Measurements from ENCODE around the gene MED26. TPM values are rescaled to one million over a fixed set of nuclear protein-coding genes. Genes with fewer than 3 reads are reported as not detected.

MED26 gene
- polyA plus RNA-seq, 10 donors = 4.5 to 6.8 (median 6.0) TPM

DNA sequence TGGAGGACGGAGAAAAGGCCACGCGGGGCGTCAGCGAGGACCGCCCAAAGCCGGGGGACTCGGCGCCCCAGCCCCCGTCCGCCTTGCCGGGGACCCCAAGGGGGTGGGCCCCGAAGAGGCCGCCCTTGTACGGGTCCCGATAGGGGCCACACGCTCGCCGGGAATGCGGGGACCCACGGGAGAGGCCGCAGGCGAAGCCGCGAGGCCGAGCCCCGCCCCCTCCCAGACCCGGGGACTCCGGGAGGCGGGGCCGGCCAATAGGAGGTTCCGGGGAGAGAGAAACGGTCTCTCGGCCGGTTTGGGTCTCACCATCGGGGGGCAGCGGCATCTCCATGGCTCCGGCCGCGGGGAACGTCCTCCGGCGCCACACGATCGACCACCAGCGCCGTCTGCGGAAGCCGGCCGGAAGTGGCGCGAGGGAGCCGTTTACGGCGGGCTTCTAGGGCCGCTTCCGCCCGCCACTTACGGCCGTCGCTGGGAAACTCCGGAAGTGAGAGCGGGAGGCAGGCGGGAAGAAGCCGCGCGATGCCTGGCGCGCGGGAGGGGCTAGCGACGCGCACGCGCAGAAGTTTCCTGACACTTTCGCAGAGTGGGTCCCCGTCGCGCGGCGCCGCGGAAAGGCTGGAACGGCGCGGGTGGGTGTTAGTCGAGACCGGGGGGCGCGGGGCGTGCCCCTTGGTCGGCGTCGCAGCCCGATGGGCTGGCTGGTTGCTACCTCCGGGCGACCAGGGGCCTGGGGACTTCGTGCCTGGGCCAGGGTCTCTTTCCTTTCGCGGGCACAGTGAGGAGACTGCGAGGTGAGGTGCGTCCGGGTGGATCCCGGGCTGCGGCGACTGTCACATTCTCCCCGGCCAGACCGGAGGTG is 85.7 kb downstream of the MED26 start, which contains the start of gene CHERP:
TSS of gene CHERP (minus strand) at position 393 of the 865 bp plus-strand sequence. CDS start at position 334, 59 bp downstream.
- DNase-seq = peak; percentile 95 to 98 (median 97)

DNA sequence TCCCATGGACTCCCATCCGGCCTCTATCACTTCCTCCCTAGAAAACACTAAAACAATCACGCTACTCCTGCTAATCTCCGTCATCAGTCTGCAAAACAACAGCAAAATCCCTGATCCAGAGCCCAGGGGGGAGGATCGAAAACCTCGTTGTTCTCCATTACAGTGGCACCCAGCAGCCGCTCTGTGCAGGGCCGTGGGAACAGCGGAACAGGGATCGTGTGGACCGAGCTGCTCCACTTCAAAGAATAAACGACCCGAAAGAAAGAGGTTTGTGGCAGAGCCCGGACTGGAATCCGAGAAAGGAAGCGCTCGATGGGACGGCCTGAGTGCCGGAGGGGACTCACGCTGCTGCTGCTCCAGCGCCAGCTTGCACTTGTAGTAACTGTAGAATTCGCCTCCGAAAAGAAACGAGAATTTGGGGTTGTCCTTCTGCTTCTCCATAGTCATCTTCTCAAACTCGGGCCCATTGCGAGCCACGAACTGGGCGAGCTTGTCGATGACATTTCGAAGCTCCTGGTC is 86.4 kb downstream of the MED26 start:
- DNase-seq = no peak

DNA sequence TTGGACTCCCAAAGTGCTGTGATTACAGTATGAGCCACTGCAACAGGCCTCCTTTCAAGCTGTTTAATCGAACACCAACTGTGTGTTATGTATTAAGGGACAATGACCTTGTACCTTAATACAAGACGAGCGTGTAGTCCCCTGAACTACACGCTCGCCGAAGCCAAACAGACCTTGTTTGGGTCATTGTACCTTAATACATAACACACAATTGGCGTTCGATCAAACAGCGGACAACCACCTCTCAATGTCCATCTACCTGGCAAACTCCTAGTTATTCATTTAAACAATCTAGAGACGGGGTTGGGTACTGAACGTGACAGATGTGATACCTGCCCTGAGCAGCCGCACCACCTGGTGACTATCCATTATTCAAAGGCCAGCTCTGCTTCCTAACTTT is 87.1 kb downstream of the MED26 start:
- DNase-seq = no peak

DNA sequence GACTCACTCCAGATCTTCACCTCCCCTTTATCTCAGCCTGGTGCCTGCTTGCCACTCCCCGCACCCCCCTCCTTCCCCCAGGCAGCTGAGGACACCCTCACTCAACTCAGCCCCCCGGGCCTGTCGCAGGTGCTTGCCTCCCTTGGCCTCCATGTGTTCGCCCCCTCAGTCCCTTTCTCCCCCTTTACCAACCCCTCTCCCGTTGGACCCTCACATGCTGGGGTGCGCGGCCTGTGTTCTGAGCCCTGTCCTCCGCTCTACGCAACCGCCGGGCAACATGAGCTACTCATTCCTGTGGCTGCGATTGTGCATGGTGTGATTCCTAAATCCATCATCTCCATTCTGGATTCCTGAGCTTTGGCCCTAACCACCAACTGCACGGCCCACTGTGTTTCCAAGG is 90.9 kb downstream of the MED26 start:
- DNase-seq = no peak

DNA sequence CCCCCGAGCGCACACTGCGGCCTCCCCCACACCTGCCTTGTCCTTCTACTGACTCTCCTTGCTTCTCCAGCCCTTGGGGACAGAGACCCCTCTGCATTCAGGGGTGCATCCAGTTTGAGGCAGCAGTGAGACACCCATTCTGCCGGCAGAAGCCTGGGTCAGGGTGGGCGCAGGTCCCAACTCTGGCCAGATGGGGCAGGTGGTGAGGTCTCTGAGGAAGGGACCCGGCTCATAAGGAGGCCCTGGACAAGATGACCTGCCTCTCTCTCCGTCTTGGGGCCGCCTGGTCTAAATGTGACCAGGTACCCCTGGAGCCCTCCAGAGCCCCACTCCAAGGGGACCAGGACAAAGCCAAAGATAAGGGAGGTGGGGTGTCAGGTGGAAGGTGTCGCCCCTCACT is 91.9 kb downstream of the MED26 start:
- DNase-seq = no peak

DNA sequence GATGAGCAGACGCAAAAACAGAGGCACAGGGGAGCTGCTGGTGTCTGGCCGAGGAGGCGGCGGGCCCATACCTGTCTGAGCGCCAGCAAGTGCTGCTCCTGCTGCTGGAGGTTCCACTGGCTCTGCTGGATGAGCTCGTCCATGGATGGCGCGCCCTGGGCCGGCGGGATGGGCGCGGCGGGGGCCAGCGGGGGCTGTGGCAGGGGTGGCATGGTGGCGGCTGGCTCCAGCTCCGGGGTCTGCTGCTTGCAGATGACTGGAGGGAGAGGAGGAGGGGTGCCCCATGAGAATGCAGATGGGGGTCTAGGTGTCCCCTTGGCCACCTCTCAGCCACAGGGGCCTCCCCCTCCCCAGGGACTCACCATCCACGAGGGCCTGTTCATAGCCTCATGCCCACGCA is 92.6 kb downstream of the MED26 start:
- no peak for DNase-seq

DNA sequence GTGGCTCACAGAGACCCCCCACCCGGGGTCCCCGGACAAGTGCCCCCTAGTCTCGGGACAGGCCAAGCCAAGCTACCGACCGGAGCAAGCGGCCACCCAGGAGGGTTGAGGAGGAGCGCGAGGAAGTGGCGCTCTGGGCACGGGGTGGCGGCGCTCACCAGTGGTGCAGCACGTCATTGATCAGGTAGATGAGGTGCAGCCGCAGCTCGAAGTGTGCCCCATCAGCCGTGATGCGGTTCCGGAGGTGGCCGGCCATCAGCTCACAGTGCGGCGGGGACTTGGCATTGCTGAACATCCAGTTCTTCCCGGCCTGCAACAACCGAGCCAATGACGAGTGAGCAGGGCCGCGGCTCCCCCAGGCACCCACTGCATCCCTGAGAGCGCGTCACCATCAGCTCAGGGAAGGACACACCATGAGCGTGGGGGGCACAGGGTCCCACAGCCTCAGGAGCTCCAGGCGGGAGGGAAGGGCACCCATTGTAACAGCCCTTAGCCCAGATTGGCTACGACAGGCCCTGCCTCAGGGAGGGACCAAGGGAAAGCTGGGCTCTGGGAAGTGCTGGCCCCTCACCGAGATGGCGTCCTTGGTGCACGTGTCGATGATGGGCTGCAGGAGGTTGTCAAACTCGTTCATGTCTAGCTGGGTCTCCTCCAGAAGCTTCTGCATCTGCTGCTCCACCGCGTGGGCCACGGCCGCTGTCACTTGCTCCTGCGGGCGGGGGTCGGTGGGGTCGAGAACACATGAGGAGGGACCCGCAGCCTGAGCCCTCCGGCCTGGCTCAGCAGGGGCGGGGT is 95.4 kb downstream of the MED26 start:
- no peak for DNase-seq

DNA sequence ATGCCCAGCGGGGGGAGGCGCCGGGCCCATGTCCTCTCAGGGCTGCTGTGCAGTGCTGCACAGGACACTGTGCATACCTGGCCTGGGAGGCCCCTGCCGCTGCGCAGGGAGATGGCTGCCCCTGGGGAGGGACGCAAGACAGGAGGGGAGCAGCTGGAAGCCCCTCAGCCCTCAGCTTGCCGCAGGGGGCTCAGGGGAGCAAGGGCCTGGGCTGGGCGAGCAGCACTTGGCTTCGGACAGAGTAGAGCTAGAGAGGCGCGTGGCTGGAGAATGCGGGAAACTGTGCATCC is 96.7 kb downstream of the MED26 start:
- DNase-seq = no peak

DNA sequence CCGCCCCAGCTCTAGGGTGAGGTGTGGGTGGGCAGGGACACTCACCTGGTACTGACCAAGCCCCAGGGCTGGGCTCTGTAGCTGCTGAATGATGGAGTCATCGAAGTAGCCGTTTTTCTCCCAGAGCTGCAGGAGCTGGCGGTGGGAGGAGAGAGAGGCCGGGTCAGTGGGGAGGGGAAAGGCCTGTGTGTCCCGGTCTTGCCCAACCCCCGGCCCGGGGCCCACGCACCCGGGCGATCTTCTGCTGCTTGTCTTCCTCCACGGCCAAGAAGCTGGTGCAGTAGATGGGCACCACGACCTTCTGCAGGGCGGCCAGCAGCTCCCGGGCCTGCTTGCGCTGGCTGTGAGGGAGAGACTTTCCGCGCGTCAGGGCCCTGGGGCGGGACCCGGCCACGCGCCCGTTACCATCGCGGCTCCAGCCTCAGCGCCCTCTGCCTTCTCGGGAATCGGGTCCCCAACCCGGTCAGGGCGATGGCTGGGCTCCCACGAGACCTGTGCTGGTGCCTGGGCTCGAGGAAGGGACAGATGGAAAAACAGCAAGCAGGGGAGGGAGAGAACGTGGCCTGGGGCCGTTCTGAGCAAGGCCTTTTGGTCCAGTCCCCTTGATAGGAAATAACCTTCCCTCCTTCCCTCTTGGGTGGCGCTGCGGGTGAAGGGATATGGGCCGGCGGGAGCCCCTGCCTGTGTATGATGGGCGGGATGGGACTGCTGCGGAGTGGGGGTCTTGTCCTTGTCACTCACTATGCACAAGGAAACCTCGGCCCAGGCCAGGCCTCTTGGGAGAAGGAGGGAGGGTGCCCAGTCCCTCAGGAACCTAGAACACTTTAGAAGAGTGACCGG is 97.2 kb downstream of the MED26 start:
- DNase-seq = no peak

DNA sequence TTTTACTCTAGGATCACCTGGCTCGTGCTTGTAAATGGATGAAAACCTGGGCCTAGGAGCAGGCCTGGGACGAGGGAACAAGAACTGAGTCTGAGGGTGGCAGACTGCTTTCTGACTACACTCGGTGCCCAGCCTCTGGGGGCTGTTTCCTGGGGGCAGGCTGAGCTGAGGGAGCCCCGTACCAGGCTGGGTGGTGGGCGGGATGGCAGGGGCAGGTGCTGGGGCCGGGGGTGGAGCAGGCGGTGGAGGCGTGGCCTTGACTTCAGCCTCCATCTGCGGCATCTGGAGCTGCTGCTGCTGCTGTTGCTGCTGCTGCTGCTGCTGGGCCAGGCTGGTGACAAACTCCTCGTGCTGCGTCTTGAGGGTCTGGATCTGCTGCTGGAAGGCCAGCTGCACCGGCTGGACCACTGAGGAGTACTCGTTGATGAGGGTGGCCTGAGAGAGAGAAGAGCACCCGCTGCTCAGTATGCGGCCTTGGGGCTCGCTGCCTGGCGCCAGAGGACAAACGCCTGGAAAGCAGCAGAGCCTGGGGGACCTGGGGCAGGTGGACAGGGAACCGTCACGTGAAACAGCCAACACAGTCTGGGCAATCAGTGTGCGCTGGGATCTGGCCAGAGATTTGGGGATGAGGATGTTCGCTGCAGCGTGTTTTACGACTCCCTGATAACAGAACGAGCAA is 98.4 kb downstream of the MED26 start:
- no peak for DNase-seq

DNA sequence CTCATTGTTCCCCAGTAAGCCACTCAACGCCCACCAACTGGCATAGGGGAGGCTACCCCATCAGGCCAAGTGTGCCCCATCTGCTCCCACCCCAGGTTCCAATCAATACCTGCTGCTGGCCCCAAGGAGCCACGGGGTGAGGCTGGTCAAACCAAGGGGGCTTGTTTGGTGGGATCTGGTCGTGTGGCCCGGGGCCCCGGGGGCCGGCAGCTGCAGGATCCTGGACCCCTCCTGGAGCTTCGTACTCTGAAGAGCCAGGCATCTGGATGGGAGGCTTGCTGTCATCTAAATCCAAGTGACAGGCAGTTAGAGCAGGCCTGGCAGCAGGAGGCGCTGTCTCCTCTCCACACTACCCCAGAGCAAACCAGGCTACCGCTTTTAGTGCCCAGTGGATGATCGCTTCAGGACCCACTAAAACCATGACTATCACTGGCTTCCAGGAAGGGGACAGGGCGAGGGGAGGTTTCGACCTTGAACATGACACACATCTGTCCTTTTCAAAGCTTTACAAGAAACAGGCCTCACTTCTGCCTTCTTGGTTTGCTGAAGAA is 100.0 kb downstream of the MED26 start:
- DNase-seq = no peak

DNA sequence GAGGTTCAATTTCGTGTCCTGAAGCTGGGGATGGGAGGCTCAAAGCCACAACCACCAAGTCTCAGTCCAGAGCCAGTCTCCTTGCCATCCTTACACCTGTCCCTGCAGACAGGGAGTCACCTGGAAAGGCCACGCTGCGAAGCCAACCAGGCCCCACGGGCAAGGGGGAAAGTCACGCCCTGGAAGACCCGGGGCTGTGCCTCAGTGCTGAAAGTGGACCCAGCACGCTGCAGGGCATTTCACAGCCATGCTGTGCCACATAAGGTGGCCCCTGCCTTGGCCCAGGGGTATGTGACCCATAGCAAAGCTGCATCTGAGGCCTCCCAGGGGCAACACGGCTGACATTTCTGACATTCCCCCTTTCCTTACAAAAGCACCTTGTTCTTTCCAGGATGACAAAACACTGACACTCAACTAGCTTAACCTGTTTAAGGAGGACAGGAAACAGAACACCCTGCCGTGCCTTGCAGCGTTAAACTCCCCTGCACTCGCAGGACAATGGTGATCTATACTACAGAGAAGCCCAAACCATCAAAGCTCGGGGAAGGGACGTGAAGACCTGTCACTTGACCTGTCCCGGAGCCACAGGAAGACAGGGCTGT is 100.6 kb downstream of the MED26 start:
- no peak for DNase-seq

DNA sequence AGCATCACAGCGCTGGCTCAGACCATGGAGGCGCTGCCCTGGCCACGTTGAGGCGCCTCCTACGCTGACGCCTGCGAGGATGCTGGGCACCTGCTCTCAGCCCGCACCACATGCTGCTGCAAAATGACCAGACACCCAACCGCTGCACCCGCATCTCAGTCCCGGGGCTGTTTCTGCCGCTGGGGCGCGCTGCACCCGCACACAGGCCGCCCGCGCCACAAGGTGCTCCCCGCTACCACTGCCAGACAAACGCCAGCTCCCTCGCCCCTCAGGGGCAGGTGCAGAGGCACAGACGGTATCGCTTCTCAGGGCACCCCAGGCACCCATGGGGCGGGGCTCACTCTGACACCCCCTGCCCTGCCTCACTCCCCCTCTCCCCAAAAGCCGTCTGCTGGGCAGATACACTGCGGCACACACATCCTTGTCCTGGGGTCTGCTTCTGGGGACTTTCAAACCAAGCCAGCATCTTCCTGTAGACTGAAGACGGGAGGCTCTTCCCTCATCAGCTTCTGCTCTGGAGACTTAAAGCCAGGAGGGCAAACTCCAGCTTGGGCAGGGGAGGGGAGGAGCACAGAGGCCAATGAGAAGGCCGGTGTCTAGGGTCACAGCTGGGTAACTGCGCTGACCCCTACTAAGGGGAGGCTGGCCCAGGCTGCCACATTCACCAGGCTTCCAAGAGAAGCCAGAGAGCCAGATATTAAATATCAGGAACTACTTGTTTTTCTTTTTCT is 102.1 kb downstream of the MED26 start:
- DNase-seq = no peak

DNA sequence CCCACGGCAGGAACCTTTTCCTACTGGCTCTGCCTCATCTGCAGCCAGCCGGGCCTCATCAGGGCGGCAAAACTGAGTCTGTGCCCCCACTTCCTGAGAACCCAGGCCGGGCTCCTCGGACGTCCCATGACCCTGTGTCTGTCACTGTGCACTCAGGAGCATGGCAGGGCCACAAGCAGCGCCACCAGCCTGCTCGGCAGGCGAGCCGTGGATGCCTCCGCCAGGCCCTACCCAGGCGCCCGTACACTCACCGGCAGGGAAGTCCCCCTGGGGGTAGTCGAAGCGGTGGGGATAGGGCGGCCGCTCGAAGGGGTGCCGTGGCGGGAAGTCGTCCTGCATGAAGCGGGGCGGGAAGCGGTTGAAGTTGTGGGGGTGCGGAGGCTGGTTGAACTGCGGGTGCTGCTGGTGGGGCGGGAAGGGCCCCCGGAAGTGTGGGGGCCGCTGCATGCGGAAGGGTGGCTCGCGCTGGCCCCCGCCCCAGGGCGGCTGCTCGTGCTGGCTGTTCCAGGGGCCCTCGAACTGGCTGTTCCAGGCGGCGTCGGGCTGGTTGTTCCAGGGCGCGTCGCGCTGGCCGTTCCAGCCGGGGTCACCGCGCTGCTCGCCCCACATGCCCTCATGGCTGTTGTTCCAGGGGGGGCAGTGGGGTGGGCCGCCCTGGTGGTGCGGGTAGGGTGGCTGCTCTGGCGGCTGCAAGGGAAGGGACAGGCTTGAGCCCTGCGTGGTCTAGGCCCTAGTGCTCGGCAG is 102.8 kb downstream of the MED26 start:
- DNase-seq = no peak

Other genes starting within 250 kb of the MED26 start
- gene EPS15L1, start 156.2 kb downstream of the MED26 start, polyA plus RNA-seq (ENCODE audit: insufficient read length in 10 of 10) = 10 to 100 TPM; 20.2 to 22.8 (median 22.0) TPM
- under 1 TPM in 1 of 10 donors, not detected in 9; 0.12 TPM for gene CALR3, start 132.0 kb downstream of the MED26 start, polyA plus RNA-seq (ENCODE audit: insufficient read length in 10 of 10)
- 1 to 10 TPM; 5.8 to 8.9 (median 7.3) TPM for gene C19orf44, start 131.8 kb downstream of the MED26 start, polyA plus RNA-seq (ENCODE audit: insufficient read length in 10 of 10)
- 10 to 100 TPM; 24.0 to 36.3 (median 30.6) TPM for gene CHERP, start 85.8 kb downstream of the MED26 start, polyA plus RNA-seq (ENCODE audit: insufficient read length in 10 of 10)
- gene SLC35E1, start 55.8 kb downstream of the MED26 start, polyA plus RNA-seq (ENCODE audit: insufficient read length in 10 of 10) = 10 to 100 TPM; 25.9 to 32.6 (median 29.9) TPM
- 10 to 100 TPM; 44.8 to 68.8 (median 50.3) TPM for gene SMIM7, start 31.9 kb upstream of the MED26 start, polyA plus RNA-seq (ENCODE audit: insufficient read length in 10 of 10)
- 100 to 1,000 TPM in 7 of 10 donors, 10 to 100 TPM in 3; 66.0 to 164 (median 113) TPM for gene TMEM38A, start 32.9 kb upstream of the MED26 start, polyA plus RNA-seq (ENCODE audit: insufficient read length in 10 of 10)
- gene NWD1, start 91.6 kb upstream of the MED26 start, polyA plus RNA-seq (ENCODE audit: insufficient read length in 10 of 10) = under 1 TPM; 0.03 to 0.20 (median 0.05) TPM
- 10 to 100 TPM; 28.4 to 58.8 (median 38.6) TPM for gene SIN3B, start 201.2 kb upstream of the MED26 start, polyA plus RNA-seq (ENCODE audit: insufficient read length in 10 of 10)